Measurements from ENCODE around the gene LACRT.
"Not testable (repeated sequence)": the region's sequence is repeated elsewhere in the genome, so short reads cannot be mapped to it uniquely, and the experiment has no call there.

Gene LACRT

DNA sequence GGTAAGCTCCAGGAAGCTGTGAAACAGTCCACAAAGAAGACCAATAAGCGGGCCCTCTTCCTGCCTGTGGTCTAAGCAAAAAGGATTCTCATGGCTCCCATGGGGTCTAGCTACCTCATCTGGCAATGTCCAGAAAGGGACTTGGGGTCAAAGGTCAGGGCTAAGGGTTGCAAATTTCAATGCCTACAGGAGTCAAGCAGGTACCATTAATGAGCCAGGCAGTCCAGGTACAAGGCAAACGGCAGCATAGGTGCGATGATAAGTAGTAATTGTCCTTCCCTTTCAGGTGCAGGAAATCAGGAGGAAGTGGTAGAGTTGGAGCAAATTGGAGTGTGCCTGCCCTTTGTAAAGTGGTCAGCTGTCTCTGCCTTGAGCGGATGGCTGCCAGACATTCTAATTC, 6.4 kb upstream of the LACRT start:
- Histone ChIP-seq H3K9ac (ENCODE audit: low read depth in 1 of 2, low read length in 2 of 2) (no peak overlapping the region), H3K27ac (ENCODE audit: low read depth in 2 of 2, low read length in 2 of 2) (no peak overlapping the region), H3K9me3 (ENCODE audit: control insufficient read depth in 2 of 2, low read length in 2 of 2) (no peaks in the 10 kb centered on the region), H3K4me1 (ENCODE audit: control insufficient read depth in 2 of 2, insufficient read depth in 2 of 2, low read length in 2 of 2) (no peaks in the 10 kb centered on the region), H3K4me3 (ENCODE audit: low read length in 2 of 2) (no peak overlapping the region), H3K27me3 (ENCODE audit: control insufficient read depth in 2 of 2, insufficient read depth in 2 of 2, low read length in 2 of 2) (peaks cover 0 to 3% of the 10 kb centered on the region in 2 donors), H3K36me3 (ENCODE audit: control insufficient read depth in 2 of 2, insufficient read depth in 2 of 2, low read length in 2 of 2) (no peaks in the 10 kb centered on the region)

DNA sequence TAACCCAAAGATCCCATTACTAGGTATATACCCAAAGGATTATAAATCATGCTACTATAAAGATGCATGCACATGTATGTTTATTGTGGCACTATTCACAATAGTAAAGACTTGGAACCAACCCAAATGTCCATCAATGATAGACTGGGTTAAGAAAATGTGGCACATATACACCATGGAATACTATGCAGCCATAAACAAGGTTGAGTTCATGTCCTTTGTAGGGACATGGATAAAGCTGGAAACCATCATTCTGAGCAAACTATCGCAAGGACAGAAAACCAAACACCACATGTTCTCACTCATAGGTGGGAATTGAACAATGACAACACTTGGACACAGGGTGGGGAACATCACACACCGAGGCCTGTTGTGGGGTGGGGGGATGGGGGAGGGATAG, 4.4 kb upstream of the LACRT start:
- H3K27me3 ChIP-seq (ENCODE audit: control insufficient read depth in 2 of 2, insufficient read depth in 2 of 2, low read length in 2 of 2); H3K4me1 ChIP-seq (ENCODE audit: control insufficient read depth in 2 of 2, insufficient read depth in 2 of 2, low read length in 2 of 2); H3K36me3 ChIP-seq (ENCODE audit: control insufficient read depth in 2 of 2, insufficient read depth in 2 of 2, low read length in 2 of 2); H3K4me3 ChIP-seq (ENCODE audit: low read length in 2 of 2); H3K9me3 ChIP-seq (ENCODE audit: control insufficient read depth in 2 of 2, low read length in 2 of 2); H3K27ac ChIP-seq (ENCODE audit: low read depth in 2 of 2, low read length in 2 of 2); H3K9ac ChIP-seq (ENCODE audit: low read depth in 1 of 2, low read length in 2 of 2): not testable (repeated sequence)

DNA sequence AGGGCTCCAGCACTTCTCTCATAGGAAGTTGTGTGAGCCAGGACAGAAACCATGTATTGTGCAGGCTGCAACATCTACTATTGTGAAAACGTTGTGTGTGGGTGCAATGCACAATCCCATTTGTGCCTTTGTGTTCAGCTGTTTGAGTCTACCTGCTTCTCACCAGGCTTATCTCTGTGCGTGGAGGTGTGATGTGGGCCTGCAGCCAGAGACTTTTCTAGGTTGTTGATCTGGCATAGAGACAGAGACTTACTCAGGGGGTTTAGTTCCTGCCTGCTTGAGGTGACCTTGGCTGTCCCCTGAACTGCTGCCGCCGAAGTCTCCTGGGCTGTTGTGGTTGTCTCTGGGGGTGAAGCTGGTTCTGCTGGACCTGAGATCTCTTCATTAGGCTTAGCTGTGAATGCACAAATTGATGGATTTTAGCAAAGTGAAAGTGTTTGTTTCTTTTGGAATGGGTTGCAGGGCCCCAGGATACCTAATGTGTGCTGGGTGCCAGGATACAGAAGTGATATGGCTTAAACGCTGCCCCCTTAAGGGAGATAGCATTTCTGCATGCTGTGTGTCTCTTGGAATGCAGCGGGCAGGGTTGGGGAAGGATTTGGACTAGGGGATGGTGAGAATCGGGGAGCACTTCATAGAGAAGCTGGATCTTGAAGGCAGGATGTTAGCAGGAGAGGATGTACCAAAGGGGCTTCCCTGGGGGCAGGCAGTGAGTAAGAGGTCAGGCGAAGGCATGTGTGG, 2.5 kb downstream of the LACRT start:
- H3K27me3 ChIP-seq (ENCODE audit: control insufficient read depth in 2 of 2, insufficient read depth in 2 of 2, low read length in 2 of 2) = peaks cover 0 to 3% of the 10 kb centered on the region in 2 donors
- H3K4me3 ChIP-seq (ENCODE audit: low read length in 2 of 2) = no peak overlapping the region
- H3K27ac ChIP-seq (ENCODE audit: low read depth in 2 of 2, low read length in 2 of 2) = no peak overlapping the region

GRCh38 chr12:54631551-54631950, 3.1 kb downstream of the LACRT start:
- Histone ChIP-seq H3K4me1 (ENCODE audit: control insufficient read depth in 2 of 2, insufficient read depth in 2 of 2, low read length in 2 of 2) (no peaks in the 10 kb centered on the region), H3K4me3 (ENCODE audit: low read length in 2 of 2) (no peak overlapping the region), H3K9ac (ENCODE audit: low read depth in 1 of 2, low read length in 2 of 2) (no peak overlapping the region), H3K9me3 (ENCODE audit: control insufficient read depth in 2 of 2, low read length in 2 of 2) (no peaks in the 10 kb centered on the region), H3K27ac (ENCODE audit: low read depth in 2 of 2, low read length in 2 of 2) (no peak overlapping the region), H3K27me3 (ENCODE audit: control insufficient read depth in 2 of 2, insufficient read depth in 2 of 2, low read length in 2 of 2) (peaks cover 0 to 3% of the 10 kb centered on the region in 2 donors), H3K36me3 (ENCODE audit: control insufficient read depth in 2 of 2, insufficient read depth in 2 of 2, low read length in 2 of 2) (no peaks in the 10 kb centered on the region)

More for the DNA sequence above, 2.5 kb downstream of the LACRT start:
- Histone ChIP-seq H3K36me3 (ENCODE audit: control insufficient read depth in 2 of 2, insufficient read depth in 2 of 2, low read length in 2 of 2) (no peaks in the 10 kb centered on the region), H3K9me3 (ENCODE audit: control insufficient read depth in 2 of 2, low read length in 2 of 2) (no peaks in the 10 kb centered on the region), H3K4me1 (ENCODE audit: control insufficient read depth in 2 of 2, insufficient read depth in 2 of 2, low read length in 2 of 2) (no peaks in the 10 kb centered on the region), H3K9ac (ENCODE audit: low read depth in 1 of 2, low read length in 2 of 2) (no peak overlapping the region)

- Histone ChIP-seq H3K4me3 (ENCODE audit: low read length in 2 of 2) (no peak overlapping the region), H3K27ac (ENCODE audit: low read depth in 2 of 2, low read length in 2 of 2) (no peak overlapping the region), H3K27me3 (ENCODE audit: control insufficient read depth in 2 of 2, insufficient read depth in 2 of 2, low read length in 2 of 2) (peaks cover 2 to 3% of the 10 kb centered on the region in 2 donors), H3K9me3 (ENCODE audit: control insufficient read depth in 2 of 2, low read length in 2 of 2) (no peaks in the 10 kb centered on the region), H3K36me3 (ENCODE audit: control insufficient read depth in 2 of 2, insufficient read depth in 2 of 2, low read length in 2 of 2) (no peaks in the 10 kb centered on the region), H3K4me1 (ENCODE audit: control insufficient read depth in 2 of 2, insufficient read depth in 2 of 2, low read length in 2 of 2) (no peaks in the 10 kb centered on the region), H3K9ac (ENCODE audit: low read depth in 1 of 2, low read length in 2 of 2) (no peak overlapping the region)
These were observed 4.8 kb downstream of the LACRT start for GRCh38 chr12:54629925-54630324.

- Histone ChIP-seq H3K4me1 (ENCODE audit: control insufficient read depth in 2 of 2, insufficient read depth in 2 of 2, low read length in 2 of 2) (no peaks in the 10 kb centered on the region), H3K4me3 (ENCODE audit: low read length in 2 of 2) (no peak overlapping the region), H3K27ac (ENCODE audit: low read depth in 2 of 2, low read length in 2 of 2) (no peak overlapping the region), H3K9ac (ENCODE audit: low read depth in 1 of 2, low read length in 2 of 2) (no peak overlapping the region), H3K9me3 (ENCODE audit: control insufficient read depth in 2 of 2, low read length in 2 of 2) (no peaks in the 10 kb centered on the region), H3K36me3 (ENCODE audit: control insufficient read depth in 2 of 2, insufficient read depth in 2 of 2, low read length in 2 of 2) (no peaks in the 10 kb centered on the region), H3K27me3 (ENCODE audit: control insufficient read depth in 2 of 2, insufficient read depth in 2 of 2, low read length in 2 of 2) (peaks cover 2% of the 10 kb centered on the region in 2 donors)
These were observed 6.4 kb downstream of the LACRT start for GRCh38 chr12:54628186-54628846.

- Histone ChIP-seq H3K27ac (ENCODE audit: low read depth in 2 of 2, low read length in 2 of 2) (no peak overlapping the region), H3K9me3 (ENCODE audit: control insufficient read depth in 2 of 2, low read length in 2 of 2) (no peaks in the 10 kb centered on the region), H3K4me1 (ENCODE audit: control insufficient read depth in 2 of 2, insufficient read depth in 2 of 2, low read length in 2 of 2) (no peaks in the 10 kb centered on the region), H3K4me3 (ENCODE audit: low read length in 2 of 2) (no peak overlapping the region), H3K27me3 (ENCODE audit: control insufficient read depth in 2 of 2, insufficient read depth in 2 of 2, low read length in 2 of 2) (peaks cover 2 to 4% of the 10 kb centered on the region in 2 donors), H3K9ac (ENCODE audit: low read depth in 1 of 2, low read length in 2 of 2) (no peak overlapping the region), H3K36me3 (ENCODE audit: control insufficient read depth in 2 of 2, insufficient read depth in 2 of 2, low read length in 2 of 2) (no peaks in the 10 kb centered on the region)
These were observed 7.4 kb downstream of the LACRT start for GRCh38 chr12:54627304-54627703.

DNA sequence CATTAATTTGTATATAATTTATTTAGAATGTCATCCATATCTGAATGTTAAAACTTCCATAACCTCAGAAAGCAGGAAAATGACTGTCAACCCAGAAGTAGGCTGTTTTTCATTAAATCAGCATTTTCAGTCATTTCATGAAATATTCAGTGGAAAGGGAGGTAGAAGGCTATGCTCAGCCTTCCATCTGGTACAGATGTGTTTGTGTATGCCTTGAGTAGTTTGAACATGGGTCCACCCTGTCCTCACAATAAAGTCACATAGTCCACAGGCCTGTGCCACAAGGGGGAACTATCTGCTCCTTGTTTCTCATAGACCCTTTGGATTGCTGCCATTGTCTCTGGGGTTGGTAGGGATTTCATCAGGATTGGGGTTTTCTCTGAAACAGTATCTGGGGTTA, 9.1 kb downstream of the LACRT start:
- Histone ChIP-seq H3K27me3 (ENCODE audit: control insufficient read depth in 2 of 2, insufficient read depth in 2 of 2, low read length in 2 of 2) (peaks cover 2 to 4% of the 10 kb centered on the region in 2 donors), H3K4me3 (ENCODE audit: low read length in 2 of 2) (no peak overlapping the region), H3K27ac (ENCODE audit: low read depth in 2 of 2, low read length in 2 of 2) (no peak overlapping the region), H3K36me3 (ENCODE audit: control insufficient read depth in 2 of 2, insufficient read depth in 2 of 2, low read length in 2 of 2) (no peaks in the 10 kb centered on the region), H3K4me1 (ENCODE audit: control insufficient read depth in 2 of 2, insufficient read depth in 2 of 2, low read length in 2 of 2) (no peaks in the 10 kb centered on the region), H3K9me3 (ENCODE audit: control insufficient read depth in 2 of 2, low read length in 2 of 2) (no peaks in the 10 kb centered on the region), H3K9ac (ENCODE audit: low read depth in 1 of 2, low read length in 2 of 2) (no peak overlapping the region)

- Histone ChIP-seq H3K4me3 (ENCODE audit: low read length in 2 of 2) (no peak overlapping the region), H3K27me3 (ENCODE audit: control insufficient read depth in 2 of 2, insufficient read depth in 2 of 2, low read length in 2 of 2) (peaks cover 2 to 4% of the 10 kb centered on the region in 2 donors), H3K9ac (ENCODE audit: low read depth in 1 of 2, low read length in 2 of 2) (no peak overlapping the region), H3K9me3 (ENCODE audit: control insufficient read depth in 2 of 2, low read length in 2 of 2) (no peaks in the 10 kb centered on the region), H3K27ac (ENCODE audit: low read depth in 2 of 2, low read length in 2 of 2) (no peak overlapping the region), H3K36me3 (ENCODE audit: control insufficient read depth in 2 of 2, insufficient read depth in 2 of 2, low read length in 2 of 2) (no peaks in the 10 kb centered on the region), H3K4me1 (ENCODE audit: control insufficient read depth in 2 of 2, insufficient read depth in 2 of 2, low read length in 2 of 2) (no peaks in the 10 kb centered on the region)
These were observed 10.1 kb downstream of the LACRT start for GRCh38 chr12:54624315-54625279.

All from mucosa of rectum (tissue), 2 donors.